GM19043 (cell line): Measurements from ENCODE around the gene EIF4E.

Experiments used
- ATAC-seq: cut with Tn5 transposase; IDR thresholded peaks from one replicate; pipeline ENCODE4 v1.9.1; 2021; ENCODE audit warnings: low read depth; ENCODE audit not compliant: unreplicated experiment

Gene EIF4E, protein sequence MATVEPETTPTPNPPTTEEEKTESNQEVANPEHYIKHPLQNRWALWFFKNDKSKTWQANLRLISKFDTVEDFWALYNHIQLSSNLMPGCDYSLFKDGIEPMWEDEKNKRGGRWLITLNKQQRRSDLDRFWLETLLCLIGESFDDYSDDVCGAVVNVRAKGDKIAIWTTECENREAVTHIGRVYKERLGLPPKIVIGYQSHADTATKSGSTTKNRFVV

GRCh38 chr4:98928505-98929340 lies at the start of gene EIF4E:
Gene EIF4E (minus strand): TSS chr4:98929133. CDS start chr4:98929112, 21 bp downstream.
- ATAC-seq, result peak; percentile 58

GRCh38 chr4:98977557-98977956 lies 48.6 kb upstream of the EIF4E start:
- no peak for ATAC-seq

- no peak for ATAC-seq
Measured at GRCh38 chr4:98976716-98977115, 47.8 kb upstream of the EIF4E start.

DNA sequence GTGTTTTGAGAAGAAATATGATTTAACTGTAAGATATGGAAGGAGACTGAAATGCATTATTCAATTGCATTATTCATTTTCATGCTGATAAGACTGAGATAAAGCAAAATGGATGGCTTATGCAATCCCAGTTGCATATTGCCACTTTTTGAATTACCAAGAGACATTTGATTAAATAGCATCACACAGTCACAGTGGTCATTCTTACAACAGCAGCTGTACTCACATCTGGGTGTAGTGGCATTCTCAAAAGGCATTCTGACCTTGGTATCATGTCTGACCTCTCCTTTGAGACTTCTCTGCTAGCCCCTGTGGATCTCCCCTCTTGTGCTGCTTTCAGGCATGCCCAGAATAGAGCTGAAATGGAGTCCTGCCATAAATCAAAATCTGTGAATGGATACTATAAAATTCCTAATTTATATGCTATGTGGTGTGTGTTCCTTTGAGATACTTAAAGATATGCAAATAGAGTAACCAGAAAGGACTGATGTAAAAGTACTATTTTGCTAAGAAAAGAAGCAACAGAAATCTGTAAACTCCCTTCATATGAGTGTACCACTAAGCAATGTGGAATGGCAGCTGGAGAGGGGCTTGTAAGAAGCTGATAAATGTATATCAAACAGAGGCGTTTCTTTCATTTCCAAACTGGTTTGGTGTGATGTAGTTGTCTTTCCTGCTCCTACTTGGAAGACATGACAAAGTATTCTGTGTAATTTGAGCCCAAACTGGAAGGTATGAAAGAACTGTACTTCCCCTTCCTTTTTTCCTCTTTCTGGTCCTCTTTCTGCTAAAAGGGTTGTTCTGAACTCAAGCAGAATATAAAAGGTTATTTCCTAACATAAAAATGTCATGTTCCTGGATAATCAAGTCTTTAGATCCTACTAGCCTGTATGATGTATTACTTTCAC lies 41.2 kb upstream of the EIF4E start:
- no peak for ATAC-seq

DNA sequence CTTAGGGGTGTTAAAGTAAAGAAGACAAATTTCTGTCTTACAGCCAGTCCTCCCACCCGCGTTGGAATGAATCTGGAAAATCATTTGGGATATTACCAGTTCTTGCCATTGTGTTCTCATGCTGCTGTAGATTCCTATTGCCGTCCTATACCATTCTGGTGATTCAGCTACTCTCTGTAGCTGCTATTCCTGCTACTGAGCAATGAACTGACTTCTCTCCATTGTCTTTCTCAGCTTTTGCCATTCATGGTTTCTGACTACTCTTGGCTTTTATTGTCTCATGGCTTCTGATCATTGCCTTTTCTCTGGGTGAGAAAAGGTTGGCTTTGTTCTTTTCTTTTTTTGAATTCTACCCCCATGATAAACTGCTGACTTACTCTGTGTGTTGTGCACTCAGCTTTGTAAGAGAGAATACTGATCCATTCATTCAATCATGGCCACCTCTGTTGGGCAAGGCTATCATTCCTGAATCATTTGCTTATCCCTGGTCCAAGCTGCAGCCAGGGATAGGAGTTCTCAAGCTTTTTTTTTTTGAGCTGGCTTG lies 38.9 kb upstream of the EIF4E start:
- ATAC-seq, result no peak

- no peak for ATAC-seq
Measured at GRCh38 chr4:98966926-98967325, 38.0 kb upstream of the EIF4E start.

DNA sequence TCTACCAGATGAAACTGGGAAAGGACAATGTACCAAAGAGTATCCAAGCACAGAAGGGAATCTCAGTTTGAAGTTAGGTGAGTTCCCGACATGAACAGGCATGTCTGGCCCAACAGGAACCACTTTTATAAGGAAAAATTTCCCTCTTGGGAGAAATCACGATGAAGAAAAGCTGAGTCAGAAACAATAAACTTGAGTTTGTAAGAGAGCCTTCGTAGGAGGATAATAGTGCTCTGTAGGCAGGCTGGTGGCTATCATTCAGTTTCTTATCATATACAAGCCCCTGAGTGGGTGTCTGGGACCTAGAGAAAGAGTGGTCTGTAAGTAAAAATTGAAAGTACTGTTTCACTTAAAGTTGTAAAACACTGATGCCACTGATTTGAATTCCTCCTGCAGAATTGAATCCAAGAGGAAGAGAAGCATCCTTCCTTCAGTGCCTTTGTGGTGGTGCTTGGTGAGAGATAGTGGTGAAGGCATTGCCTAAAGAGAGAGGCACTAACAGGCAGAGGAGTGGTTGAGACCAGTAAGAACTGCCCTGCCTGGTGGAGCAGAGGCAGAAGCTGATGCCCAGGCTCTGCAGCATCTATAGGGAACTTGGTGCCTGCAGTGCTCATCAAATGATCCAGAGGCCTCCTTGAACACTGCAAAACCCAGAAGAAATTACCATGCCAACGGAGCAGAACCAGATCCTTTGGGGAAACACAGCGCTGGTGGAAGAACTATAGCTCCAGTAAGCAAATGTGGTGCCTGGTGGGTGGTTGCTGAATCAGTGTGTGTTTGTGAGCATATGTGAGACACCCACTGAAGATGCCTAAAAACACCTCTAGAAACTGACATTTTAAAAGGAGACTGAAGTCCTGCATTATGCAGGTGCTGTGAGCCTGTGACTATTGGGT lies 34.9 kb upstream of the EIF4E start:
- no peak for ATAC-seq

DNA sequence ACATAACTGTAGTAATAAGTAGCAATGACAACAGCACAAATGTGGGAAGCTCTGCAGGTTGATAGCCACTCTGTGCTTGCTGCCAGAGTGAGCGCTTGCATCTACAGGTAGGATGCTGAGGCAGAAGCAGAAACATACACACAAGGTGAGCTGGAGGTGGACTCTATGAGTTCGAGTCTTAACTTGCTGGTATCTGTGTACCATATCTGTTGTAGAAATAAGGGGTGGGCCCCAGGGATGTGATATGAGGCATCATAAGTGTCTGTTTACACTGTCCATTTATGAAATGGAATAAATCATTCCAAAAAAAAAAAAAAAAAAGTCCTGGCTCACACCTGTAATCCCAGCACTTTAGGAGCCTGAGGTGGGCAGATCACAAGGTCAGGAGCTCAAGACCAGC lies 32.8 kb upstream of the EIF4E start:
- no peak for ATAC-seq

- ATAC-seq, result no peak
Measured at GRCh38 chr4:98959411-98959810, 30.5 kb upstream of the EIF4E start.

GRCh38 chr4:98958065-98958464 lies 29.1 kb upstream of the EIF4E start:
- no peak for ATAC-seq

DNA sequence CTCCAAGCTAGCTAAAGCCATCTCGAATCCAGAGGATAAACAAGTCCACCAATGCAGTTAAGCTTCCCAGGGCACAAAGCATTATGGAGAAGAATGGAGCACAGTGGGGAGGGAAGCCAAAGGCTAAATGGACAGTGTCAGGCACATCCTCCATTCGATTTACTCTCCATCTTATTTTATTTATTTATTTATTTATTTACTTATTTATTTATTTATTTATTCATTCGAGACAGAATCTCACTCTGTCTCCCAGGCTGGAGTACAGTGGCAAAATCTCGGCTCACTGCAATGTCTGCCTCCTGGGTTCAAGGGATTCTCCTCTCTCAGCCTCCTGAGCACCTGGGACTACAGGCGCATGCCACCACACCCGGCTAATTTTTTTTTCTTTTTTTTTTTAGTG lies 26.3 kb upstream of the EIF4E start:
- ATAC-seq, result no peak

DNA sequence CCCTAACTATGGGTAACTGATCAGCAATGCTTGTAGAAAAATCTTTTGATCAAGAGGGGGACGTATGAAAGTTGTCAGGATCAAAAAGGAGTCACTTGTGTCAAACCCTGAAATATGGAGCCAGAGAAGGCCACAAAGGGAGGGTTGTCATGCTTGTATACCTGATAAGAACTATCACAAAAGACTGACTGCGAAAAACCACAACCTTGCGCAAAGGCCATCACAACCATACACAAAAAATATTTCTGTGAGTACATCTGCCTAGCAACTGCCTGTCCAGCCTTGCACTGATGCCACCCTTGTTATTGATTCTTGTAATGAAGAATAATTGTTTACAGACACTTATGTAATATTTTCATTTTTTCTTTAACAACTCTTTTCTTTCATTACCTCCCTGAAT lies 22.8 kb upstream of the EIF4E start:
- ATAC-seq, result no peak

GRCh38 chr4:98950925-98951324 lies 22.0 kb upstream of the EIF4E start:
- no peak for ATAC-seq

DNA sequence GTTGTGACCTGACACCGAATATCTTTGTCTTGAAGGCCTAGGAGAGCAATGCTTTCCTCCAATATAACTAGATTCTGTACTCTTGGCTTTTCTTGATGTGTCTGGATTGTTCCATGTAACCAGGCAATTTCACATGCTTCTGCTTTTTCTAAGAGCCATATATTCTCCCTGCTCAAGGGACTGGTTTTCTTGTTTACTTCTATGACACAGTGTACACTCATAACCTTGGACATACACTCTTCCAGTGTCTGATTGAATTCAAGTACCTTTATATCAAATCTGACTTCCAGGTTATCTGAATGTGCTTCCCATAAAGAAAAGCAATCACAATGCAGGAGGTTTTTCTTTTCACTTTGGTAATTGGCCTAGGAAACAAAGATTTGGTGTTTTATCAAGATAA lies 17.4 kb upstream of the EIF4E start:
- no peak for ATAC-seq

DNA sequence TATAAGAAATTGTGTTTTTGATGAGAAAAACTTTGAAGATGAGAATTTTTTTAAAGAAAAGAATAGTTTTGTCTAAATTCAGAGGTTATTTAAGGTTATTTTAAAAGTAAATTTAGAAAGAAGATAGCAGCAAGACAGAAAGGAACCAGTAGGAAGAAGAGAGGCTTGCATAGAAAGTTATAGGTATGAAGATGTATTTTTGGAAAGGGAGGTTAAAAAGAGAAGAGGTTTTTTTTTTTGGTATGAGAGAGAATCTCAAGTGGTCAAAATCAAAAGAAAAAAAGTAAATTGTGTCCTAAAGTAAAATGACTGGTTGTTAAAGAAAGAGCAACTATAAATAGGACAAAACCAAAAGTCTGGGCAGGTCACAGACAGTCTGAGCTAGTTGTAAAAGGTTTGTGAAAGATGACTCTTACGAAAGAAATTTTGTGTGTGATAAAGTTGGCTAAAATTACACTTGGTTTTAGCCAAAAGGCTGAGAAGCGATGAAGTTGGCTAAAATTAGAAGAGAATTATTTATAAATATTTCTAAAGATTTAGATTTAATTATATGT lies 16.4 kb upstream of the EIF4E start:
- no peak for ATAC-seq

DNA sequence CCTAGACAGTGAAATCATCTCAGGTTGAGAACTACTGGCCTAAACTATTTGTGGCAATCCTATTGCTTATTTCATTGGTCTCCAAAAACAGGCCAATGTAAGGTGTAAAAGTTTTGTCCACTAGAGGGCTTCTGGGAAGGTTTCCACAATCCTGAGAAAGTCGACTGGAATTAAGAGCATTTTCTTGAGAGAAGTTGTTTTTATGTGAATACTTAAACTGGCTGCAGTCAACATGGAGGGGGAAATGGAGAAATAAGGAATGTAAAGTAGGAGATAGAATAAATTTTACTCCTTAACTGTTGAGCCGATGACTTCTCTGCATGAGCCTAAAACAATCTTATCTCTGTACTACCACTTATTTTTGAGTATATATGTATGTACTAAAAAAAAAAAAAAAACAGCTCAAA lies 11.0 kb upstream of the EIF4E start:
- ATAC-seq, result peak; percentile 44

- peak; percentile 19 for ATAC-seq
Measured at GRCh38 chr4:98939438-98939837, 10.5 kb upstream of the EIF4E start.

- no peak for ATAC-seq
Measured at GRCh38 chr4:98937986-98938720, 9.2 kb upstream of the EIF4E start.

GRCh38 chr4:98935633-98936032 lies 6.7 kb upstream of the EIF4E start:
- no peak for ATAC-seq
